Retinal pigment epithelial cell (primary cell): Measurements from ENCODE around the gene RCVRN.
"Not testable (repeated sequence)": the region's sequence is repeated elsewhere in the genome, so short reads cannot be mapped to it uniquely, and the experiment has no call there.

Experiments
- DNase-seq: peaks from one replicate; pipeline ENCODE4 v3.0.0-alpha.2; 2010; ENCODE audit warnings: low read depth
- H3K4me3 ChIP-seq: 2 replicates; pipeline ENCODE4 v1.5.1; 2011; ENCODE audit warnings: mild to moderate bottlenecking, low read length, control low read depth, moderate library complexity
- CTCF ChIP-seq: conservative IDR thresholded peaks from 2 replicates; pipeline ENCODE4 v1.5.1; 2011; ENCODE audit warnings: low read depth, low read length, control low read depth, inconsistent platforms

Gene RCVRN

GRCh38 chr17:9924735-9925191, 19.7 kb upstream of the RCVRN start:
- peak; percentile 84 for TF ChIP-seq CTCF
- peak; percentile 23 for DNase-seq
- H3K4me3 ChIP-seq, result no peak overlapping the region

GRCh38 chr17:9922012-9922848, 17.2 kb upstream of the RCVRN start:
- TF ChIP-seq CTCF, result no peak
- H3K4me3 ChIP-seq, result no peak overlapping the region
- DNase-seq, result no peak

GRCh38 chr17:9921216-9921615, 16.1 kb upstream of the RCVRN start:
- not testable (repeated sequence) for DNase-seq, H3K4me3 ChIP-seq

- H3K4me3 ChIP-seq, result no peak overlapping the region
- no peak for TF ChIP-seq CTCF
- DNase-seq, result no peak
Observed at GRCh38 chr17:9918804-9919352, 13.8 kb upstream of the RCVRN start.

- no peak overlapping the region for H3K4me3 ChIP-seq
- no peak for TF ChIP-seq CTCF
- DNase-seq, result no peak
Observed at GRCh38 chr17:9918352-9918751, 13.3 kb upstream of the RCVRN start.

- no peak overlapping the region for H3K4me3 ChIP-seq
- DNase-seq, result no peak
- no peak for TF ChIP-seq CTCF
Observed at GRCh38 chr17:9917801-9918200, 12.7 kb upstream of the RCVRN start.

GRCh38 chr17:9917131-9917530, 12.1 kb upstream of the RCVRN start:
- DNase-seq, result no peak
- TF ChIP-seq CTCF, result no peak
- H3K4me3 ChIP-seq, result no peak overlapping the region
